Measurements from ENCODE around the gene SLC25A29. TPM values are rescaled to one million over a fixed set of nuclear protein-coding genes. Genes with fewer than 3 reads are reported as not detected.
A peak's percentile ranks its signal among the peaks of the same experiment; 100 is the strongest.

The SLC25A29 gene
- total RNA-seq, 4 donors from 2014 or later: 29.7 to 72.2 (median 50.2) TPM

- TF ChIP-seq CTCF (IDR thresholded peaks at IDR 0.05): no peak
- peak; percentile 20 for DNase-seq (ENCODE audit: low spot score)
- no peak for ATAC-seq (ENCODE audit: low FRiP score)
These were observed 33.6 kb upstream of the SLC25A29 start for GRCh38 chr14:100339766-100340422.

- ATAC-seq (ENCODE audit: low FRiP score) (no peak), DNase-seq (ENCODE audit: low spot score) (peak; percentile 18)
- TF ChIP-seq CTCF (IDR thresholded peaks at IDR 0.05): no peak
These were observed 30.6 kb upstream of the SLC25A29 start for GRCh38 chr14:100336618-100337530.

GRCh38 chr14:100334904-100335303, 28.7 kb upstream of the SLC25A29 start:
- TF ChIP-seq CTCF (IDR thresholded peaks at IDR 0.05): no peak
- ATAC-seq (ENCODE audit: low FRiP score): no peak
- no peak for DNase-seq (ENCODE audit: low spot score)

- no peak for TF ChIP-seq CTCF (IDR thresholded peaks at IDR 0.05)
- no peak for ATAC-seq (ENCODE audit: low FRiP score)
- DNase-seq (ENCODE audit: low spot score): no peak
These were observed 27.6 kb upstream of the SLC25A29 start for GRCh38 chr14:100333827-100334226.

GRCh38 chr14:100333311-100333710, 27.1 kb upstream of the SLC25A29 start:
- ATAC-seq (ENCODE audit: low FRiP score) (no peak), DNase-seq (ENCODE audit: low spot score) (no peak)
- no peak for TF ChIP-seq CTCF (IDR thresholded peaks at IDR 0.05)

GRCh38 chr14:100332797-100333196, 26.6 kb upstream of the SLC25A29 start:
- ATAC-seq (ENCODE audit: low FRiP score) (no peak), DNase-seq (ENCODE audit: low spot score) (no peak)
- TF ChIP-seq CTCF (IDR thresholded peaks at IDR 0.05): no peak
